Activated CD8-positive, alpha-beta memory T cell treated with anti-CD3 and anti-CD28 coated beads for 1 hour (primary cell): ENCODE measurements around the gene CEACAM7.

Experiments used
- DNase-seq, 2 donors: peaks; one replicate each; pipeline ENCODE4 v3.0.0-alpha.2; 2020; ENCODE audit warnings: low read depth in 1 of 2; ENCODE audit errors: extremely low read depth in 1 of 2

Gene CEACAM7

DNA sequence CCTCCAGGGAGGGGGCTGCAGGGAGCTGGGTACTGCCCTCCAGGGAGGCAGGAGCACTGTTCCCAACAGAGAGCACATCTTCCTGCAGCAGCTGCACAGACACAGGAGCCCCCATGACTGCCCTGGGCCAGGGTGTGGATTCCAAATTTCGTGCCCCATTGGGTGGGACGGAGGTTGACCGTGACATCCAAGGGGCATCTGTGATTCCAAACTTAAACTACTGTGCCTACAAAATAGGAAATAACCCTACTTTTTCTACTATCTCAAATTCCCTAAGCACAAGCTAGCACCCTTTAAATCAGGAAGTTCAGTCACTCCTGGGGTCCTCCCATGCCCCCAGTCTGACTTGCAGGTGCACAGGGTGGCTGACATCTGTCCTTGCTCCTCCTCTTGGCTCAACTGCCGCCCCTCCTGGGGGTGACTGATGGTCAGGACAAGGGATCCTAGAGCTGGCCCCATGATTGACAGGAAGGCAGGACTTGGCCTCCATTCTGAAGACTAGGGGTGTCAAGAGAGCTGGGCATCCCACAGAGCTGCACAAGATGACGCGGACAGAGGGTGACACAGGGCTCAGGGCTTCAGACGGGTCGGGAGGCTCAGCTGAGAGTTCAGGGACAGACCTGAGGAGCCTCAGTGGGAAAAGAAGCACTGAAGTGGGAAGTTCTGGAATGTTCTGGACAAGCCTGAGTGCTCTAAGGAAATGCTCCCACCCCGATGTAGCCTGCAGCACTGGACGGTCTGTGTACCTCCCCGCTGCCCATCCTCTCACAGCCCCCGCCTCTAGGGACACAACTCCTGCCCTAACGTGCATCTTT lies 12.5 kb upstream of the CEACAM7 start:
- no peak for DNase-seq

DNA sequence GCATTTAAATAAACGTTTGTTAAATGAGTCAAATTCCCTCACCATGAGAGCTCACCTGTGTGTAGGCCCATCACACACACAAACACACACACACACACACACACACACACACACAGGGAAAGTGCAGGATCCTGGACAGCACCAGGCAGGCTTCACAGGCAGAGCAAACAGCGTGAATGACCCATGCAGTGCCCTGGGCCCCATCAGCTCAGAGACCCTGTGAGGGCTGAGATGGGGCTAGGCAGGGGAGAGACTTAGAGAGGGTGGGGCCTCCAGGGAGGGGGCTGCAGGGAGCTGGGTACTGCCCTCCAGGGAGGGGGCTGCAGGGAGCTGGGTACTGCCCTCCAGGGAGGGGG lies 11.9 kb upstream of the CEACAM7 start:
- DNase-seq, result no peak

DNA sequence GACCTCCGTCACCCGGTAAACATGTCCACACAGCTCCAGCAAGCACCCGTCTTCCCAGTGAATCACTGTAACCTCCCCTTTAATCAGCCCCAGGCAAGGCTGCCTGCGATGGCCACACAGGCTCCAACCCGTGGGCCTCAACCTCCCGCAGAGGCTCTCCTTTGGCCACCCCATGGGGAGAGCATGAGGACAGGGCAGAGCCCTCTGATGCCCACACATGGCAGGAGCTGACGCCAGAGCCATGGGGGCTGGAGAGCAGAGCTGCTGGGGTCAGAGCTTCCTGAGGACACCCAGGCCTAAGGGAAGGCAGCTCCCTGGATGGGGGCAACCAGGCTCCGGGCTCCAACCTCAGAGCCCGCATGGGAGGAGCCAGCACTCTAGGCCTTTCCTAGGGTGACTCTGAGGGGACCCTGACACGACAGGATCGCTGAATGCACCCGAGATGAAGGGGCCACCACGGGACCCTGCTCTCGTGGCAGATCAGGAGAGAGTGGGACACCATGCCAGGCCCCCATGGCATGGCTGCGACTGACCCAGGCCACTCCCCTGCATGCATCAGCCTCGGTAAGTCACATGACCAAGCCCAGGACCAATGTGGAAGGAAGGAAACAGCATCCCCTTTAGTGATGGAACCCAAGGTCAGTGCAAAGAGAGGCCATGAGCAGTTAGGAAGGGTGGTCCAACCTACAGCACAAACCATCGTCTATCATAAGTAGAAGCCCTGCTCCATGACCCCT lies 11.3 kb upstream of the CEACAM7 start:
- no peak for DNase-seq

DNA sequence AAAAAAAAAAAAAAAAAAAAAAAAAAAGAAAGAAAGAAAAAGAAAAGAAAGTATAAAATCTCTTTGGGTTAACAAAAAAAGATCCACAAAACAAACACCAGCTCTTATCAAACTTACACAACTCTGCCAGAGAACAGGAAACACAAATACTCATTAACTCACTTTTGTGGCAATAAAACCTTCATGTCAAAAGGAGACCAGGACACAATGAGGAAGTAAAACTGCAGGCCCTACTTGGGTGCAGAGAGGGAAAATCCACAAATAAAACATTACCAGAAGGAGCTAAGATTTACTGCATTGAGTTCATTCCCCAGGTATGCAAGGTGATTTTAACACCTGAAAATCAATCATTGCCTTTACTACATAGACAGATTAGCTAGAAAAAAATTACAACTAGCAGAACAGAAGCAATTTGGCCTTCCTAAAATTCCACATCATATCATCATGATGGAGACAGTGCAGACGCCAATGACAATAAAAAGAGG lies 10.7 kb upstream of the CEACAM7 start:
- DNase-seq, result no peak

DNA sequence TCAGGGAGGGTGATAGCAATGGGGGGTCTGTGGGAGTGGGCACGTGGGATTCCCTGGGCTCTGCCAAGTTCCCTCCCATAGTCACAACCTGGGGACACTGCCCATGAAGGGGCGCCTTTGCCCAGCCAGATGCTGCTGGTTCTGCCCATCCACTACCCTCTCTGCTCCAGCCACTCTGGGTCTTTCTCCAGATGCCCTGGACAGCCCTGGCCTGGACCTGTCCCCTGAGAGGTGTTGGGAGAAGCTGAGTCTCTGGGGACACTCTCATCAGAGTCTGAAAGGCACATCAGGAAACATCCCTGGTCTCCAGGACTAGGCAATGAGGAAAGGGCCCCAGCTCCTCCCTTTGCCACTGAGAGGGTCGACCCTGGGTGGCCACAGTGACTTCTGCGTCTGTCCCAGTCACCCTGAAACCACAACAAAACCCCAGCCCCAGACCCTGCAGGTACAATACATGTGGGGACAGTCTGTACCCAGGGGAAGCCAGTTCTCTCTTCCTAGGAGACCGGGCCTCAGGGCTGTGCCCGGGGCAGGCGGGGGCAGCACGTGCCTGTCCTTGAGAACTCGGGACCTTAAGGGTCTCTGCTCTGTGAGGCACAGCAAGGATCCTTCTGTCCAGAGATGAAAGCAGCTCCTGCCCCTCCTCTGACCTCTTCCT lies 9.3 kb upstream of the CEACAM7 start:
- DNase-seq, result no peak

DNA sequence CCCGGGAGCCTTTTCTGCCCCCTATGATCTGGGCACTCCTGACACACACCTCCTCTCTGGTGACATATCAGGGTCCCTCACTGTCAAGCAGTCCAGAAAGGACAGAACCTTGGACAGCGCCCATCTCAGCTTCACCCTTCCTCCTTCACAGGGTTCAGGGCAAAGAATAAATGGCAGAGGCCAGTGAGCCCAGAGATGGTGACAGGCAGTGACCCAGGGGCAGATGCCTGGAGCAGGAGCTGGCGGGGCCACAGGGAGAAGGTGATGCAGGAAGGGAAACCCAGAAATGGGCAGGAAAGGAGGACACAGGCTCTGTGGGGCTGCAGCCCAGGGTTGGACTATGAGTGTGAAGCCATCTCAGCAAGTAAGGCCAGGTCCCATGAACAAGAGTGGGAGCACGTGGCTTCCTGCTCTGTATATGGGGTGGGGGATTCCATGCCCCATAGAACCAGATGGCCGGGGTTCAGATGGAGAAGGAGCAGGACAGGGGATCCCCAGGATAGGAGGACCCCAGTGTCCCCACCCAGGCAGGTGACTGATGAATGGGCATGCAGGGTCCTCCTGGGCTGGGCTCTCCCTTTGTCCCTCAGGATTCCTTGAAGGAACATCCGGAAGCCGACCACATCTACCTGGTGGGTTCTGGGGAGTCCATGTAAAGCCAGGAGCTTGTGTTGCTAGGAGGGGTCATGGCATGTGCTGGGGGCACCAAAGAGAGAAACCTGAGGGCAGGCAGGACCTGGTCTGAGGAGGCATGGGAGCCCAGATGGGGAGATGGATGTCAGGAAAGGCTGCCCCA lies 8.5 kb upstream of the CEACAM7 start:
- no peak for DNase-seq

DNA sequence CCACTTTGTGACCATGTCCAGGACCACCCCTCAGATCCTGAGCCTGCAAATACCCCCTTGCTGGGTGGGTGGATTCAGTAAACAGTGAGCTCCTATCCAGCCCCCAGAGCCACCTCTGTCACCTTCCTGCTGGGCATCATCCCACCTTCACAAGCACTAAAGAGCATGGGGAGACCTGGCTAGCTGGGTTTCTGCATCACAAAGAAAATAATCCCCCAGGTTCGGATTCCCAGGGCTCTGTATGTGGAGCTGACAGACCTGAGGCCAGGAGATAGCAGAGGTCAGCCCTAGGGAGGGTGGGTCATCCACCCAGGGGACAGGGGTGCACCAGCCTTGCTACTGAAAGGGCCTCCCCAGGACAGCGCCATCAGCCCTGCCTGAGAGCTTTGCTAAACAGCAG lies 7.7 kb upstream of the CEACAM7 start:
- DNase-seq, result no peak

DNA sequence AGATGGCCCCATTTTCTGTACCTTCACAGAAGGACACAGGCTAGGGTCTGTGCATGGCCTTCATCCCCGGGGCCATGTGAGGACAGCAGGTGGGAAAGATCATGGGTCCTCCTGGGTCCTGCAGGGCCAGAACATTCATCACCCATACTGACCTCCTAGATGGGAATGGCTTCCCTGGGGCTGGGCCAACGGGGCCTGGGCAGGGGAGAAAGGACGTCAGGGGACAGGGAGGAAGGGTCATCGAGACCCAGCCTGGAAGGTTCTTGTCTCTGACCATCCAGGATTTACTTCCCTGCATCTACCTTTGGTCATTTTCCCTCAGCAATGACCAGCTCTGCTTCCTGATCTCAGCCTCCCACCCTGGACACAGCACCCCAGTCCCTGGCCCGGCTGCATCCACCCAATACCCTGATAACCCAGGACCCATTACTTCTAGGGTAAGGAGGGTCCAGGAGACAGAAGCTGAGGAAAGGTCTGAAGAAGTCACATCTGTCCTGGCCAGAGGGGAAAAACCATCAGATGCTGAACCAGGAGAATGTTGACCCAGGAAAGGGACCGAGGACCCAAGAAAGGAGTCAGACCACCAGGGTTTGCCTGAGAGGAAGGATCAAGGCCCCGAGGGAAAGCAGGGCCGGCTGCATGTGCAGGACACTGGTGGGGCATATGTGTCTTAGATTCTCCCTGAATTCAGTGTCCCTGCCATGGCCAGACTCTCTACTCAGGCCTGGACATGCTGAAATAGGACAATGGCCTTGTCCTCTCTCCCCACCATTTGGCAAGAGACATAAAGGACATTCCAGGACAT lies 7.0 kb upstream of the CEACAM7 start:
- DNase-seq, result no peak

DNA sequence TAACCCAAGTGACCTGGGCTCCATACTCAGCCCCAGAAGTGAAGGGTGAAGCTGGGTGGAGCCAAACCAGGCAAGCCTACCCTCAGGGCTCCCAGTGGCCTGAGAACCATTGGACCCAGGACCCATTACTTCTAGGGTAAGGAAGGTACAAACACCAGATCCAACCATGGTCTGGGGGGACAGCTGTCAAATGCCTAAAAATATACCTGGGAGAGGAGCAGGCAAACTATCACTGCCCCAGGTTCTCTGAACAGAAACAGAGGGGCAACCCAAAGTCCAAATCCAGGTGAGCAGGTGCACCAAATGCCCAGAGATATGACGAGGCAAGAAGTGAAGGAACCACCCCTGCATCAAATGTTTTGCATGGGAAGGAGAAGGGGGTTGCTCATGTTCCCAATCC lies 6.1 kb upstream of the CEACAM7 start:
- DNase-seq, result no peak

DNA sequence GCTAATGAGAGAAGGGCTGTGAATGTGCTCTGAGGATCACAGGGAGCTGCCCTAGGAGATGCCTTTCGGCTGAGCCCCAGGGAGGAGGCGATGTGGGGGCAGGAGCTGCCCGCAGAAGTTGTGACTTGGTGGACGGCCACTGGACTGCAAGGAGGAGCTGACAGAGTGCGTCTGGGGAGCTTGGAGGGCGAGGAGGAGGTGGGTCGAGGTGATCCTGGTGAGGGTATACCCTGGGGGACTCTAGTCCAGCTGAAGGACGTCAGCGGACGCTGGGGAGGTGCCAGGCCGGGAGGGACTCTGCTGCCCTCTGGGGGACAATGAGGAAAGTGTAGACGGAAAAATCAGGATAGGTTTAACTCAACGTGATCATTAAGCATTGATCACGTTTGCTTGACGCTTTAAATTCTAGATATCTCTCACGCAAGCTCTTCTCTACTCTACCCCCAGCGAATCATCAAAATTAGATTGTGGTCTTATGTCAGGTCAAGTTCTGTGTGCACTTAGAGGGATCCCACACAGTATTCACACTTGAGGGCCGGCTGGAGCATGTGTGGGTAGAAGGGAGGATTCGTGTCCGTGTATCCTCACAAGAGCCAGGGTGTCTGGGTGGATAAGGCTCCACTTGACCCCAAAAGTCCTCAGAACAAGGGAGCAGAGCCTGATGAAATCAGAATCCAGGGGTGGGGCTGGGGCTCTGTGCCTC lies 3.3 kb upstream of the CEACAM7 start:
- DNase-seq, result no peak

DNA sequence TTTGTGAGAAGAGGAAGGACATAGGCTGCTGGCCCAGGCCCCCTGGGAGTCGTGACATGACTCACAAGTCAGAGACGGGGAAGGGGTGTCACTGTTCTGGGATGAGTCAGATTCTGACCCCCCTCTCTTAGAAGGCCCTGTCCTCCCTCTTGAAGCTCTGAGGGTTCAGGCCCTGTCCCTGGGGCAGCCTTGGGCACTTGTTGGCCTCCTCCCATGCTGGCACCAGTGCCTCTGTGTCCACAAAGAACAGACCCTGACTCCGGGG lies 2.7 kb upstream of the CEACAM7 start:
- DNase-seq, result no peak

DNA sequence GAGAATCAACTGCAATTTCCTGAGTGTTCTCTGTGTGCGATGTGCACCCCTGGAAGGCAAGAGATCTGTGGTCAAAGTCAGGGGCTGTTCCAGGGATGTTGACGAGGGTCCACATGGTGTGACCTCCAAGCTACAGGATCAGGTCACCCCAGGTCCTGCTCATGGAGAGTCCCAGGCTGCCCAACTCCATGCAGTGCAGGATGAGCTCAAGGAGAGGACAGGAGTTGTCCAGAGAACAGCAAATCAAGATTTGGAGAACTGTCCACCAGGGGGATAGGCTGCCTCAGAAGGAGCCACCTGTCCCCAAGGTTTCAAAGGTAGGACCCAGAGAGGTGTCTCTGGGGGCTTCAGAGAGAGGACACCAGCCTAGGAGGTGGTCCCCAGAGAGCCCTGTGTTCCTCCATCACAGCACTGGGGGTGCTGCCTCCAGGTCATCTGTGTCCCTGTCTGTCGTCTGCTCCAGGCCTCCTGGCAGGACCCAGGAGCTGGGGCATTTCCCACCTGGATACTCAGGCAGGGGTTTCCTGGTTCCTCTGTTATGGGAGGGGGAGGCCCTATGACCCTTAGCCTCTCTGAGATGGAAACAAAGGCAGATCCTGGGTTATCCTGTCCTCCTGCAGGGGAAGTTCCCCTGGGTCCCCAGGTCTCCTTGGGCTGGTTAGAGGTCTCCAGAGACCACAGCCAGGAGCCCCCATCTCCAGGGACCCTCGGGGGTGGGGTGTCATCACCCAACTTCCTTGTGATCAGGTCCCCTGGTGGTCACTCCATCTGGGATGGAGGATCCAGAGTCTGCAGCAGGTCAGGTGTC lies 2.1 kb upstream of the CEACAM7 start:
- DNase-seq, result no peak

DNA sequence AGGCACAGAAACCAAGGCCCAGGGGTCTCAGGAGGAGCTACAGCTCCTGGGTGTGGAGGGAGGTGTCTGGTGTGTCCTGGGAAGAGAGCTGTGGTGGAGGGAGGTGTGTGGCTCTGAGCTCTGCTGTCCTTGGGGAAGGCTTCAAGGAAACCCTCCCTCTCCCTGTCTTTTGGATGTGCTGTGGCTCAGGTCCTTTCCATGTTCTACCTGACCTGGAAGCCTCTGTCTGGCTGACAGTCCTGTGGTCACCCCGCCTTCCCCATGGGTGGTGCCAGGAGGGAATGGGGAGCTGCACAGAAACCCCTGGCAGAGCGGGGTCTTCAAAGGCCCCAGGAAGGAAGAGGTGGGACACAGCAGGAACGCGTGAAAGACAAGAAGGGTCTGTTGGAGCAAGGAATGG lies 617 bp upstream of the CEACAM7 start:
- DNase-seq, result no peak

DNA sequence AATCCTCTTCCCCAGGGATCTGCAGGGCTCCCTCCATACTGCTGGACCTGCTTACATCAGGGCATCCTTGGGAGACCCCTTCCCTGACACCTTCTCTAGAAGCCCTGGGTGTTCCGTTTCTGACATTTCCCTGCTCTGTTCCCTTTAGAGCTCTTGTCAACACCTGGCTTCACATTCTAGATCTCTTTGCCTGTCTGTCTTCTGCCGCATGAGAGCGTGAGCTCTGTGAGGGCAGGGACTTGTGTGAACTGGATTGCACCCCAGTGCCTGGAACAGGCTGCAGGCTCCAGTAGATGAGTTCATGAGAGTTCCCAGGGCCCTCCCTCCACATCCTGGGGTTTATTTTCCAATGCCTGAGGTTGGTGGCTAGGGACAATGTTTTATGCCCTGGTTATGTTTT lies 651 bp downstream of the CEACAM7 start:
- no peak for DNase-seq

DNA sequence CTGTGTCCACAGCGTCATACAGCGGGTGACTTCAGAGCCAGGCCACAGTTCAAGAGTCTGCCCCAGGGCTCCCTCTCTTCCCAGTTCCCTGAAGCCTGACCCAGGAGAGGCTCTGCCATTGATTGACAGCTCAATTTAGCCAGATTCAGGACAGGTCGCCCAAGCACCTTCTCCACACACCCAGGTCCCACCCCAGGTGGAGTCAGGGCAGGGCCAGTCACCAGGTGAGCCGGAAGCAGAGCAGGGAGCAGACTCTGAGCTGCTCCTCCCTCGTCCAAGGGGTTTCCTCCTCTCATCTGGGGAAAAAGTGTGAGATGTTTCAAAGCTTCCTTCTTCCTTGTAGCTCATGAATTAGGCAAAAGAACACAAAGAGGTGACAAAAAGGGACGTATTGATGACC lies 5.6 kb downstream of the CEACAM7 start:
- no peak for DNase-seq

DNA sequence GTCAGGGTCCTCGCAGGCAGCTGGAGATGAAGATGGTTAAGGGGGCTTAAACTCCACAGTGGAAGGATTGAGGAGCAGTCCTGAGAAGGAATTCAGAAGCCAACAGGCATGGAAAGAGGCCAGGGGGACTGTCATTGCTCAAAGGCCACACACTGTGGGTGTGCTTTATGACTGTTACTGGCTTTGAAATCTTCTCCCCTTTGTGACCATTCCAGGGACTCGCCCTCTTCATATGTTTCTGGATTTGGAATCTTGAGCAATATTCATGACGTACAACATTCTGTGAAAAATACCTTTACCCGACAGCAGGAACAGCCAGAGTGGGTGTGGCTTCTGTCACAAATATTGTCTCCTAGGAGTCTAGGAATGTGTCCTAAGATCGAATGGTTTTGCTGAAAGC lies 16.6 kb downstream of the CEACAM7 start:
- DNase-seq, result no peak

DNA sequence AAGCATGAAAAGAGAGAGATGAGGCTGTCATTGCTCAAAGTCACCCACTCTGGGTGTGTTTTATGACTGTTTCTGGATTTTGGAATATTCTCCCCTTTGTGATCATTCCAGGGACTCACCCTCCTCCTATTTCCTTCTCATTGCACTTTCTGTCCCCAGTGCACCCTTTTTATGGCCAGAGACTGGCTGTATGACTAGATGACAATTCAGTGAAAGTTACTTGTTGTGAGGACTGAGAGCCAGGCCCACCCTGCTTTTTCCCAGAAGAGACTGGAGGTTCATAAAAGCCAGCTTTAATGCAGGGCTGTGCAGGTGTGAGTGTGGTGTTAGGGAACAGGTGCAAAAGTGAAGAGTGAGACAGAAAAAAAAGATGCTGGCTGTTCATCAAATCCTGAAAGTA lies 17.3 kb downstream of the CEACAM7 start:
- DNase-seq, result no peak

DNA sequence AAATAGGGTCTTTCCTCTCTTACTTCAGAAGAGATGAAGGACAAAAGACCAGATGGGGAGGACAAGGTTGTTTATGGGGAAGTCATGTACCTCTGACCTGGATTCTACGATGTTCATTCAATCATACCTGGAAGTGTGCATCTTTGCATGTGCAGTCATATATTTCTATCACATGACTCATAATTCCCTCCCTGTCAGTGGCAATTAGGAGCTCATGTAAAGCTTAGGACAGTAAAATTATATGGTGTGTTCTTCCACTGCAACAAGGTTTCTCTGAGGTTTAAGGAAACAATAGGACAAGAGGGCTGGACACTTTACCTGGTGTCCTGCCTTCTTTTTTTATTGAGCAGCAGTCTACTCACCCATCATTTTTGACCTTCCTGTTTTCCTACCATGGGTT lies 19.8 kb downstream of the CEACAM7 start:
- no peak for DNase-seq

DNA sequence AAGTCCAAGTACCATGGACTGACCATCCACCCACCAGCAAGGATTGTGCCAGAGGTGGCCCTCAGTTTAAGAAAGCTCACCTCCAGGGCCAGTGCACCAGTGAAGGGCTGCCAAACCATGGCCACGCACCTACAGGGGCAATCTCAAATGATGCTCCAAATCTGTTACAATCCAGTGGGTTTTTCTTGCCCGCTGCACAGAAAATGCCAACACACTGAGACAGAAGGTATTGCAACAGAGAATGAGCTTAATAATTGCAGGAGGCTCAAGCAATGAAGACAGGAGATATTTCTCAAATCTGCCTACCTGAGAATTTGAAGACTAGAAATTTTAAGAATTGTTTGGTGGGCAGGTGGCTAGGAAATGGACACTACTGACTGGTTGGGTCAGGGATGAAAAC lies 22.0 kb downstream of the CEACAM7 start:
- no peak for DNase-seq
